ENCODE data around the gene SP3. TPM values are rescaled to one million over a fixed set of nuclear protein-coding genes. Genes with fewer than 3 reads are reported as not detected.

The SP3 gene
- total RNA-seq, 1 donor from 2014 or later = 36.7 TPM

DNA sequence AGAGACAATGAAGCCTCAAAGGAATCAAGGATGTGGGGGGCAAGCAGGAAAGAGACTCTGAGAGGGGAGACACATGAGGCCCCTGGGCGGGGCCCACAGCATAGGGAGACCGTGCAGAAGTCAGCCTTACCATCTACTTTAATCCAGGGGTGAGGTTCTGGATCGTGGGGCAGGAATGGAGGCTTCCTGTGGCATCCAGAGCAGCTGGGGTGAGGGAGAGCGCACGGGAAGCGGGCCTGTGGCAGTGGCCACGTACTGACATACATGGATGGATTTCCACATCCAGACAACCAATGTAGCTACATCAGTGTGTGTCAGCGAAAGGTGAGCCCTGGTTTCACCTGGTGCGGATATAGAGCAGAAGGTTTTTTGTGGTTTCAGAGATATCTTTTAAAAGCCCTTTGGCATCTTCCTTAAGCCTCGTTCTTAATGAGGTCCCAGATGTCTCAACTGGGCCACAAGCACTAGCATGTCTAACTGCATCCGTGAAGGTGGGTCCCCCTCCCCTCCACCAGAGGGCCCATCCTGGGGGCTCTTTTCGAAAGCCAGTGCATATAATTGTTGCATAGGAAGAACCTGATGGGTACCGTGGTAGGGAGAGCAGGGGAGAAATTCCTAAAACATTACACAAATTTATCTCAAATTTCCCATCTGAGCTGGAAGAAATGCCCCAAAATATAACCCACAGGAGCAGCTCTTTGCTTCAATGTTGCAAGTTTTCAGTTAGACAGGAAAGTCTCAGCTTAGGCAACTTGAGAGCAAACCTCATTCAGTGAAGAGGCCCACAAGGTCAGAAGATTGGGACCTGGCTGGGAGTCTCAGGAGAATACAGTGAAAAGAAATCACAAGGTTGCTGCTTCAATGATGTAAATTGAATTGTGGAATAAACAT, 90.9 kb downstream of the SP3 start:
- intact Hi-C loops (cut with micrococcal nuclease) = no loop called here
- no peak for ATAC-seq
- DNase-seq = no peak

- ATAC-seq = no peak
- intact Hi-C loops (cut with micrococcal nuclease) = no loop called here
- no peak for DNase-seq
Observed at GRCh38 chr2:173872714-173873113, 92.5 kb downstream of the SP3 start.

GRCh38 chr2:173869244-173870229, 95.6 kb downstream of the SP3 start:
- ATAC-seq (no peak), DNase-seq (no peak)
- intact Hi-C loops (cut with micrococcal nuclease) = no loop called here

GRCh38 chr2:173868406-173868805, 96.8 kb downstream of the SP3 start:
- intact Hi-C loops (cut with micrococcal nuclease) = no loop called here
- DNase-seq = no peak
- ATAC-seq = no peak

- intact Hi-C loops (cut with micrococcal nuclease) = no loop called here
- DNase-seq (peak; percentile 46), ATAC-seq (peak; percentile 22)
Observed at GRCh38 chr2:173866874-173867618, 98.1 kb downstream of the SP3 start.

DNA sequence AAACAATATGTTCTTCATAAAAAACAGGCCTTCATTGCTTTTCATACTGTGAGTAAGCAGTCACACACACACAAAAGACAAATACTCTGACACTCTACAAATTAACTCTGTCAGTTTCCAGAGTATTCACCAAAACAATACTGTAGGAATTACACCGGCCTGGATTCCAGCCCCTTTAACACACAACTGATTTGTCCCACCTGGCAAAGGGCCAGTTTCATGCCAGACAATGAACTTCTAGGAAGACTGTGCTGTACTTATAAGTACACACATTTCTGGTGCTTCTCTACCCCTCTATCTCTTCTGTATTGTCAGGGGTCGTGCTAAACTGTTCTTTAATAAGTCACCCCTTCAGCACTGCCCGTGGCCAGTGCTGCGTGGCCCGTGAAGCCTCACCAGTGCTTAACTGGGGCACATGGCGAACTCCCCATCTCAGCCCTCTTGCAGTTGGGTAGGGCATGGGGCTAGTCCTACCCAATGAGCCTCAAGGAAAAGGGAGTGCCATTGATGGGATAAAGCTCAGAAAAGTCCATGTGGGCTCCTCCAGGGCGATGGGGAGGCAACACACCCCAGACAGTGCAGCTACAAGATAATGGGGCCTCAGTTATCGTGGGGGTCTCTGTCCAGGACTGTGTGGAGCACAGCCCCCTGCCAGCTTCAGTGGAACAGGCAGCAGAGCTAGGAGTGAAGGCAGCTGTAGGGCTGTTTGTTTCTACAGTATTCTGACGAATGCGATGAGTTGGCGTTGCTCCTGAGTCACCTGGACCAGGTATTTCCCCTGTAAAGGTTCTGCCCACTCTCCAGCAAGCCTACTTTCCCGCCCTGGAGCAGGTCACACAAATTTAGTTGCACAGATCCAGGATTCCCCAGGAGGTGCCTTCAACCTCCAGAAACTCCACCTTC, 99.0 kb downstream of the SP3 start:
- no peak for ATAC-seq
- intact Hi-C loops (cut with micrococcal nuclease) = no loop called here
- no peak for DNase-seq

GRCh38 chr2:173862612-173863217, 102.5 kb downstream of the SP3 start:
- intact Hi-C loops (cut with micrococcal nuclease) = no loop called here
- peak; percentile 33 for ATAC-seq
- no peak for DNase-seq

DNA sequence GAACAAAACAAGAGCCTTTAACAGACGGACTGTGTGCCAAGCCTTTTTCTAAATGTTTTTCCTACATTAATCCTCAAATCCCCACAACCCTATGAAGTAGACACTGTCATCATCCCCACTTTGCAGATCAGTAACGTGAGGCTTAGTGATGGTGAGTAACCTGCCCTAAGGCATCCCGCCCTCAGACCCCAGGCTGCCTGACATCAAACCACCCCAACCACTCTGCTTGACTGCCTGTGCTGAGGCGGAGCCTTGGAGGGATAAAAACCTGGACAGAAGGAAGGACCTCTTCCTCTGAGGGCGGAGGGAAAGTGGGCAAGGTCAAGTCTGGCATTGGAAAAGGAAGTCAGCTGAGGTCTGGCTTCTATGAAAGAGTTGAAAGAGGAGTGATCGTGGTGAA, 104.6 kb downstream of the SP3 start:
- intact Hi-C loops (cut with micrococcal nuclease) = no loop called here
- ATAC-seq (no peak), DNase-seq (no peak)

- DNase-seq = no peak
- peak; percentile 26 for ATAC-seq
- intact Hi-C loops (cut with micrococcal nuclease) = no loop called here
Observed at GRCh38 chr2:173860082-173860481, 105.1 kb downstream of the SP3 start.

DNA sequence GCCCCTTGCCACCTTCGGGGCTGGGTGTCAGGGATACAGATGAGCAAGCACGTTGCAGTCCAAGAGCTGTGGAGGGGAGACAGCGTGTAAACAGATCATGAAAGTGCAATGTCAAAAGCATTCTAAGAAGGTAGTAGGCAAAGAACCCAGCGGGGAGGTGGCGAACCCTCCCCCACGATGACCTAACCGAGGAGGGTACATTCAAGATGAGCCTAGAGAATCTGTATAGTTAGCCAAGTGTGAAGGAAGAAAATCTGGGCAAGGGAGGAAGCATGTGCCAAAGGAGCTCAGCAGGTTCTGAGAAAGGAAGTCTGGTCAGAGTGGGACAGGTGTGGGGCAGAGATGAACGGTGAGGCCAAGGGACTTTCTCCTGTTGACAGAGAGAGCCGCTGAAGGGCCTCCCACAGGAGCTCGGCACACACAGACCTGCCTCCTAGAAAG, 106.9 kb downstream of the SP3 start:
- ATAC-seq = no peak
- intact Hi-C loops (cut with micrococcal nuclease) = no loop called here

More for the DNA sequence above, 106.9 kb downstream of the SP3 start:
- DNase-seq = no peak

All from left ventricle myocardium superior (tissue), 1 donor.